Left cardiac atrium (tissue), 4 donors: ENCODE data around the gene RNASE8. TPM values are rescaled to one million over a fixed set of nuclear protein-coding genes. Genes with fewer than 3 reads are reported as not detected.

Experiments used
- ATAC-seq, 2 donors: fragments of 200-7000 bp; cut with Tn5 transposase; one replicate each; pipeline ENCODE4 v1.9.1; 2020; ENCODE audit warnings: mild to moderate bottlenecking in 2 of 2, moderate library complexity in 2 of 2
- DNase-seq: peaks from one replicate; pipeline ENCODE4 v3.0.0-alpha.2; 2020
- intact Hi-C, 2 donors: fragments of 100-400 bp; cut with DNase I; formaldehyde crosslinking; loops; one replicate each; pipeline versions ENCODE4 v1.14.1 to v1.15.1; 2022 to 2023
- total RNA-seq, 2 donors: library from RNA; stranded (reverse); fragmentation: NEBNext Ultra II Directional; extraction: Animal tissue kit (Norgen Biotek cat#: 25700); gene quantifications; one replicate each; pipeline ENCODE4 v1.2.1, GENCODE V29; 2021
- donor health status: DM: no; HTN: yes; CAD: no.
- donor health status: DM: no; HTN: yes; CAD: no; lungs with severe emphysema.
- donor health status: DM: yes; HTN: yes; CAD: no.
- donor health status: Dilated cardiomyopathy.

RNASE8 gene
- total RNA-seq, 2 donors from 2014 or later: not detected

DNA sequence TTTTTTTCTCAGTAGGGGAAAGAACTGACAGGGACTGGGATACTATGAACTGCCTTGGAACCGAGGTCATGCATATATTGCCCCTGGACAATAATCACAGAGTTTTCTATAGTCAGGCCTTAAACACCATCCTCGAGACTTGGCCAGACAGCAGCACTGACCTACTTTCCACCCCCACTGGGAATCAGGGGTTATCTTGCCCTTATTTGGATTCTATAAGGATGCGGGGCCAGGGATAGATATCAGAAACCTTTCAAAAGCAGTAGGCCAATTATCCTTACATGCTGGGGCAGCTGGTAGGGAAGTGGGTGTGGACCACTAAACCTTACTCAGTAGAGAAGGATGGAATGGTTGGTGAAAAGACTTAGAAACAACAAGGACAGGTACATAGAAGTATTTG is 38.8 kb downstream of the RNASE8 start:
- DNase-seq: no peak
- ATAC-seq: no peak
- intact Hi-C loops: no loop called here

DNA sequence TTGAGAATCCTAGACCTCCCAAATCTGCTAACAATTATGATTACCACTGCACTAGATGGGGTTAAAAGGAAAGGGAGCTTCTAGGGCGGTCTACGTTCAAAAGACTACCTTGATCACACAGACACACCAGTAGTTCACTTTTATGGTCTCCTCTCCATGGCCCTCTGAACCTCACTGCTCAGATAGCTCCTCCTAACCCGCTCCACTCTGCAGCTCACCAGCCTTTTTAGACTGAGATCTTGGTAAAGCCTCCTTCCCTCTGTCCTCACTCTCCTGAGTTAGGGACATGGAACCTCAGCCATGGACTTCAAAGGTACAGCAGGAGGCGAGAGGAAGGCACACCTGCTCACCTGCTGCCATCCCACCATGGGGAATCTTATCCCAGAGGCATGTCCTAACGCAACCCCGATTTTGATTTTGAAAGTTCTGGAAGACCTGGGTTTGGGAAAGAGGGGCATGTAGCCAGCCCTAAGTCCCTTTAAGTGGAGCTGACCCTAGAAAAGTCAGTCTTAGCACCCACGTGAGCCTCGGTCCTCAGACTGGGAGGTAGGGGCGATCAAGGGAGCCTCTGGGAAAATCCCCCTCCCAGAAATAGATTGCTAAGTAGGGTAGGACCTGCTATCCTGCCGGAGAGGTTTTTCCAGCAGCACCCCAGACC is 39.5 kb downstream of the RNASE8 start:
- no peak for DNase-seq
- intact Hi-C loops: no loop called here
- no peak for ATAC-seq

DNA sequence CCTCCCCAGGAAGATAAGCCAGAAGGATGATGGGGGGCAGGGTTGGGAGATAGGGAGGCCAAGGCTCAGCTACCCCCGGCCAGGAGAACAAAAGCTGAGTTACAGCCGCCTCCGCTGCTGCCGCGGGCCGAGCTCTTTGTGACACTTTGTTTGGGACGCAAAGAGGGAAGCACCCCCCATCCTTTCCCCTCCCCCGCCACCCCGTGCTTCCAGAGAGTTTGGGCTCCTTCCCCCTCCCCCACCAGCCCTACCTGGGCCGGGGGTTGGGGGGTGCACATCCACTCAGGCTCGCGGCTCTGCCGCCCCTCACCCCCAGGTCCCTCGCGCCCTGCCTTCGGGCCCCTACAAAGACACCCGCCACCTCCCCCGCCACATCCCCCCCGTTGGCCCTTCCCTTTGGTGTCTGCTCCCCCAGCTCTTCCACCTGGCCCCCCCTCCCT is 40.0 kb downstream of the RNASE8 start:
- ATAC-seq (peak in 1 of 2 donors; percentile 20), DNase-seq (no peak)
- intact Hi-C loops: no loop called here

DNA sequence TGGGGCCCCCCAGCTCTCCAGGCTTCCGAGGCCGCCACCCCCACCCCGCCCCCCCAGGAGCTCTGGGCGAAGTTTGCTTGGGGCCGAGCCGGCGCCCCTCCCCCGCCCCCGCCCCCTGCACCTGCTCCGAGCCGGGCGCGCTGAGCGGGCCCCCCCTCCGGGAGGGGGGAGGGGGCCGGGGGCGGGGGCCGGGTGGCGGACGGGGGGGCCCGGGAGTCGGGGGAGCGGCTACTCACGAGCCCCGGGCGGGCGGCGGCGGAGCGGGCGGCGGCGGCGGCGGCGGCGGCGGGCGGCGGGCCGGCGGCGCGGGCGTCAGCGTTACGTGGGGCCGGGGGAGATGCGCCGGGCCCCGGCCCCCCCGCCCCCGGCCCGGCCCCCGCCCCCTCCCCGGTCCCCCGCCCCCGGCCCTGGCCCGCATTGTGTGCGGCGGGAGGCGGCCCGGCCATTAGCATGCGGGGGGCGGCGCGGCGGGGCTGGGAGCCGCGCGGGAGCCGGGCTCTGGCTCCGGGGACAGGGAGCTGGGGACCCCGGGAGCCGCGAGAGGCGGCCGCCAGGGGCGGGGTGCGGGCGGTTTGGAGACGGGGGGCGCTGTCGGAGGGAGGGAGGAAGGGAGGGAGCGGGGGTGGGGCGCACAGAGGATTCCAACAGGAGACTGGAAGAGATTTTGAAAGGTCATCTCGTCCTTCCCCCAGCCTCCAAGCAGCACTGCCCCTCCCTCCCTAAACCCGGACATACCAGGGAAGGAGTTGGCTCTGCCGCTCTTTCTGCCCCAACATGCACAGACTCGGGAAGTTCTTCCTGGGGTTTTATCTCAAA is 40.7 kb downstream of the RNASE8 start, which contains the start of gene ZNF219:
ZNF219 (minus strand) TSS at position 580 of the 816 bp plus-strand sequence. CDS start 5,064 bp downstream, outside the sequence.
- DNase-seq (peak; percentile 75), ATAC-seq (peak; percentile 55 to 57)
- intact Hi-C loops: no loop called here

DNA sequence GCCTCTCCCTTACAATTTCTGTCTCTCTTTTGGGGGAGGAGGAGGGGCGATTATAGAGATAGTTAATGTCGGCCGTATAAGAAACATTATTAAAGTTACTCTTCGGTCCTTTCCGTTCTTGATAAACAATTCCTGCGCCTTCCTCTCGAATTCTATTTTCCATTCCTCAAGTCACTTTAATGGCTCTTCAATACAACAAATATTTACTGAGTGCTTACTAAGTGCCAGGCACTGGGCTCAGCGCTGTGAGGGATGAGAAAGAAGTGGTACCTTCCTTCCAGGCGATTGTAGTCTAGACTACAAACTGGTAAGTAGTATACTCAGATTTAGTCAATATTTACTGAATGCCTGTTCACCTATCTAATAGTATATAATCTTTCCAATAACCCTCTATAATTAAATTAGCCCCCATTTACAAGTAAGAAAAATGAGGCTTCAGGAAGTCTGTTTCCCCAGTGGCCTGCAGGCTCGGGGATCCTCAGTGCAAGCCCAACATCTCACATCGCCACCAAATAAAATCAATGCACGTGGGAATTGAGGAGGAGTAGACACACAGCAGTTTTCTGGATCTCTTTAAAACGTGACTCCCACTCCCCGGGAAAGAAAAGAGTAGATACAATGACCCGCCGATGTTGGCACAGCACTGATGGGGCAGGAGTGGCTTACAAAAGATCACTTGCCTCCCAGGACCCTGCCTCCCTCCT is 41.4 kb downstream of the RNASE8 start:
- ATAC-seq (no peak), DNase-seq (no peak)
- intact Hi-C loops: no loop called here

DNA sequence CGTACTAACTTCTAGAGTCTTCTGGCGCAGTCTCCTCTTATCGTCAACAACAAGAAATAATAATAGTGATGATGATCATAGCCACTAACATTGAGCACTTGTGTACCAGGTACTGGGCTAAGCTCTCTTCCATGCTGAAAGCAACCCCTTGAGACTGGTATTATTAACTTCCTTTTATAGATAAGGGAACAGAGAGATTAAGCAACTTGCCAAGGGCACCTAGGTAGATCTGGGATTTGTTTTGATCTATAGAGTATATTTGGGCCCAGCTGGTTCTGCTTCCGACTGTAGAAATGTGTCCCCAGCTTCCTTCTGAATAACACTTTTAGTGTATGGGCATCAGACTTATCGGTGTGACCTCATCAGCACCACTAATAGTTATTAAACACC is 42.0 kb downstream of the RNASE8 start:
- DNase-seq: no peak
- no peak for ATAC-seq
- intact Hi-C loops: no loop called here

DNA sequence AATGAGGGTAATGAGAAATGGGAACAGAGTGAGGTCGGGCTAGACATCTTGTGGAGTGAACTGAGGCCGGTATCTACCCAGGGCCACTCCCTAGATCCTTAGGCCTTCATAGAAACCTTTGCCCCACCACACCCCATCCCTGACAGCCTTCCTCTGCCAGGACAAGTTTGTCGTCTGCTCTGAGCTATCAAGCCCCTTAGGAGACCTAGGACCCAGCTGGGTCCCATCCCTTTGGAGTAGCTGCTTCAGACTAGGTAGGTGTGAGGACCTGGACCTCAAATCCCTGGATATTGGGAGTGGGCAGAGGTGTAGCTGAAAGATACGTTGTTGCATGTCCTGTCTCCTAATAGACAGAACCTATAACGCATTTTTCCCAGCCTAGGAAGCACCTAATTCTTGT is 43.3 kb downstream of the RNASE8 start, which contains the start of gene TMEM253:
TMEM253 (plus strand) TSS at position 136 of the 400 bp plus-strand sequence. CDS start 278 bp downstream, outside the sequence.
- ATAC-seq (no peak), DNase-seq (no peak)
- intact Hi-C loops: no loop called here

DNA sequence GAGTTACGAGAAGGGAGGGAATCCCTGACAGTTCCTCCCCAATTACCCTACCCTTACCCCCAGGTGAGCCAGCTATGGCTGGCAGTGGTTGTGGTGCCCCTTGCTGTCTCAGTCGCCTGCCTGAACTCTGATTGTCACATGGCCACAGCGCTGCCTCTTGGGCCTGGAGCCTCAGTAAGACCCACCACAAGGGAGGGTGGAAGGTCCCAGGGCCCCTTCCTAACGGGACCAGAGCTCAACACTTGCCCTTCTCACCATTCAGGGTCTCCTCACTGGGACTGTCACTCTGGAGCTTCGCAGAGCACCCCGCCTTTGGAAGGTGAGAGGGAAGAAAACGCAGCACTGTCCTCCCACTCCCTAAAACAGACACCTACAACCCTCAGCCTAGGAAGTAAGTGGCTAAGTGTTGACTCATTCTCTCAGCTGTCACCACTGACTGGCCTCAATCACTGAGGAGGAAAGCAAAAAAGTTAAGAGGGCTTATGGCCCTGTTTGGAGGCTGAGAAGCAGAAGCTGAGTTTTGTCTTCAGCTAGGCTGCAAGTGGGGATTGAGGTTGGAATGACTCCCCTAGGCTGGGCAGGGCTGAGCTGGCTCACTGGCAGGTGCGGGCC is 44.3 kb downstream of the RNASE8 start:
- intact Hi-C loops: no loop called here
- ATAC-seq: no peak

DNA sequence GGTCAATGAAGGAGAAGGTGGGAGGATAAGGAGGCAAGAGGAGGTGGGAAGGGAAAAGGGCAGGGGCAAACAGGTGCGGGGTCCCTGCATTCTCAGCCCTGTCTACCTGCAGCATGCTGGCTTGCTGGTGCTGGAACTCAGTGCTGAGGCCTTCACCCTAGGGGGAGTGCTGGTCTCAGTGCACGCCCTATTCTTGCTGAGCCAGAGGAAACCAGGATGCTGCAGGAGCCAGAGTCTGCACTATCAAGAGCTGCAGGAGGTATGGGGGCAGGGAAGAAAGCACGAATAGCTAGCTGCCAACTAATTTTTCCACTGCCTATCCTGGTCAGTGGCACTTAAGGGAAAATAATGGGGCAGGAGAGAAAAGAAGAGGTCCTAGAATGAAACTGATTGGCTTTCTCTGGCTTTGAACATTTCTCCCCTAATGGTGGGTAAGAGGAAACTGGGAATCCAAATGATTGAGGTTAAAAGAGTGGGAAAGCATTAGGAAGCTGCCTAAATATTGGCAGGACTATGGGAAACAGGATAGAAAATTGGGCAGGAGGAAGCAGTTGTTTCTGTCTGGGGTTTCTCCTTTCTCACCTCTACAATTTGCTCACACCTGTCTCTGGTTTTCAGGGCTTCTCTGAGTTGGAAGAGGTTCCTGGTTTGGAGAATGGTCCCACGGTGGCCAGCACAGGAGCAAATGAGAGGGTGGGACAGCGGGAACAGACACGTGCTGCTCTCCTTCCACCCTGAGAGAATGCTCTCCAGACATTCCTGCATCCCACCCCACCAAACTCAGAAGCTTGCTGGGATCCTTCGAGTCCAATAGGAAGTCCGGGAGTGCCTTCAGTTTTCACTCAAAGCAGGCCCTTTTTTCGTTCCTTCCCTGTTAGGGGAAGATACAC is 45.1 kb downstream of the RNASE8 start:
- DNase-seq: no peak
- intact Hi-C loops: no loop called here
- no peak for ATAC-seq

More for the DNA sequence above, 44.3 kb downstream of the RNASE8 start:
- DNase-seq: no peak

DNA sequence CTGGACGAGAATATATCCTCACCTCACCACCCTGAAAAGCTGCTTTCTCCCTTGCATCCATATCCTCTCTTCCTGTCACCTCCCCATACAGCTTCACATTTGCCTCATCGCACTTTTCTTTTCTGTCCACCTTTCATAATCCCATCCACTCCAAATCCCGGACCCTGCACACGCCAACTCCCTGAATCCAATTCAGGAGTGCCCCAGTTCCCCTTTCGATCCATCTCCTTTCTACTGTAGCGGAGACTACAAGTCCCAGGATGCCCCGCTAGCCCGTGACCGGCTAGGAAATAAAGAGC is 45.7 kb downstream of the RNASE8 start:
- DNase-seq (no peak), ATAC-seq (no peak)
- intact Hi-C loops: no loop called here

DNA sequence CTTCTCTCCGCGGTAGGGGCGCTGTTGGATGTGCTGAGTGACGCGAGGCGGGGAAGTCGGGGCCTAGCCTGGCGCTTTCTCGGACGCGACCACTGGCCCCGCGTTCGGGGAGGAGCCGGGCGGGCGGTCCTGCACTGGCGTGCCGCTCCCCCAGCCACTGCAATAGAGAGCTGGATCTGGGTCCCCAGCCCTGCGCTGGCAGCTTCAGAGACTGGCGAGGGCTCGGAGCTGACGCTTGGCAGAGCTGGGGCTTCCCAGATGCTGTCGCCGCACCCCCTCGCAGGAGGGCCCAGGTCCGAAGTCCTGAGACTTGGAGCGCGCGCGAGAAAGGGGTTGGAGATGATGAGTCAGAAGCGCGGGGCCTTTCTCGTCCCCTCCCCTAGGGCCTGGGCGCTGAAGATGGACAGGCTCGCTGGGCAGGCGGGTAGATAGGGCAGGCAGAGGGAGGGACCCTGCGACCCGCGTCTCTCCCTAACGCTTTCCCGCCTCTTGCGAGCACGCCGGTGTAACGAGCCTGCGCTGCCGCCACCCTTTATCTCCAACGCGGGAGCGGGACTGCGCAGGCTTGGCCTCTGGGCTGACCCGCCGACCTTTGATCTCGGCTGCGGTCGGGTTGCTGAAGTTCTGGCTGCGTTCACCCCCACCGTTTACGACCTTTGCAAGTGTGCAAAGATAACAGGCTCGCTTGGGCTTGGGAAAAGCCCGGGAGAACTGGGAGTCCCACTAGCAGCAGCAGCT is 46.3 kb downstream of the RNASE8 start:
- DNase-seq (peak; percentile 97), ATAC-seq (peak; percentile 93 to 96)
- intact Hi-C loops: loop anchor here in 1 of 2 donors (2.0 kb wide), 1 partner anchor 35 kb away; no protein-coding TSS in a partner anchor

DNA sequence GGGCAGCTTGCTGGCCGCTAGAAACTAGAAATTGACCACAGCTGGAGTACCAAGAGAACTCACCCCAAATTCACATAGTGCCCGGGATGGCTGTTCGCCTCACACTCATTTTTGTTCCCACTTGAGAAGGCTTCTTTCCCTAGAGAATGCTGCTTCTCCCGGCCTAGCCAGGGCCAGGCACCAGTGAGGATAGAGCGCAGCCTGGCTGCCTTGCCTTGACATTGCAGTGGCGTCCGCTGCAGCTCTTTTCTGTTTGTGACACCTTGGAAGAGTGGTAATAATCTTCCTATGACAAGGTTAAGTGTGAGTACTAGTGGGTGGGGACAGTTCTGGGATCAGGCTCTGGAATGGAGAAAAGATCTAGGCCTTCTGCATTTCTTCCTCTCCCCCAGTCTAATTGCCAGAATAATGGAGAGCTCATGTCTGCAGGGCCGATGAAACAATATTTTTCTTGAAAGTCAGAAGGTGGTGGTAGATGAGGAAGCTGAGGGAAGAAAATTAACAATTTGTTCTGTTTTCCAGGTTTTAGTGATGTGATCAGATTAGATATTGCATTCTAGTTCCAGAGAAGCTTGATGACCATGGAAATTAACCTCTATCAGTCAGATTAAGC is 46.9 kb downstream of the RNASE8 start:
- peak; percentile 79 for DNase-seq
- intact Hi-C loops: loop anchor here (2.0 to 5.0 kb wide), 4 partner anchors 36 to 252 kb away; no protein-coding TSS in a partner anchor
- ATAC-seq: peak; percentile 76 to 77

DNA sequence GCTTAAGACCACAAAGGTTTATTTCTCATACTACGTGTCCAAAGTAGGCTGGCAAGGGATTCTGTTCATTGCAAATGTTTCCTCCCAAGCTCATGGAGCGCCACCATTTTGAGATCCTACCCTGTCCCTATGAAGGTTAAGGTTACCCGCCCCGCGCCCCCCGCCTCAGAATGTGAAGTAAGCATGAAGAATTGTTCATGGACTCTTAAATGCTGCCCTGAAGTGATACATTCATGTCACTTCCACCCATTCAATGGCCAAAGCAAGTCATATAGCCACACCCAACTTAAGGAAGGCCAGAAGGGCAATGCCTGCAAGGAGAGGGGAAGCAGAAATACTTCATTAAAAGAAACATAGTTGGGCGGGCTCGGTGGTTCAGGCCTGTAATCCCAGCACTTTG is 47.5 kb downstream of the RNASE8 start:
- DNase-seq (no peak), ATAC-seq (no peak)
- intact Hi-C loops: loop anchor here (2.0 to 5.0 kb wide), 4 partner anchors 36 to 253 kb away; no protein-coding TSS in a partner anchor

DNA sequence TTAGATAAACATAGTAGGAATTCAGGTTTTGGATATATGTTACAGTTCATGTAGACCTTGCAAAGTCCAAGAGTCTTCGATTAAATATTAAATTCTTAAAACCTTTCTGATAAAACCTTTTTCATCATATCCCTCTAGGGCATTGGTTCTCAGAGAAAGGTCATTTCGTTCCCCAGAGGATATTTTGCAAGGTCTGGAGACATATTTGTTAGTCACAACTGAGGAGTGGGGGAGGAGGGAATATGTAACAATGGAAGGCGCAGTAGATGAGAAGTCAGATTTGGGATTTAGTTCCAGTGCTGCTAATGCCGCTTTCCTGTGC is 48.5 kb downstream of the RNASE8 start:
- intact Hi-C loops: loop anchor here in 1 of 2 donors (5.0 kb wide), 3 partner anchors 39 to 254 kb away; no protein-coding TSS in a partner anchor
- DNase-seq: no peak
- ATAC-seq: no peak

DNA sequence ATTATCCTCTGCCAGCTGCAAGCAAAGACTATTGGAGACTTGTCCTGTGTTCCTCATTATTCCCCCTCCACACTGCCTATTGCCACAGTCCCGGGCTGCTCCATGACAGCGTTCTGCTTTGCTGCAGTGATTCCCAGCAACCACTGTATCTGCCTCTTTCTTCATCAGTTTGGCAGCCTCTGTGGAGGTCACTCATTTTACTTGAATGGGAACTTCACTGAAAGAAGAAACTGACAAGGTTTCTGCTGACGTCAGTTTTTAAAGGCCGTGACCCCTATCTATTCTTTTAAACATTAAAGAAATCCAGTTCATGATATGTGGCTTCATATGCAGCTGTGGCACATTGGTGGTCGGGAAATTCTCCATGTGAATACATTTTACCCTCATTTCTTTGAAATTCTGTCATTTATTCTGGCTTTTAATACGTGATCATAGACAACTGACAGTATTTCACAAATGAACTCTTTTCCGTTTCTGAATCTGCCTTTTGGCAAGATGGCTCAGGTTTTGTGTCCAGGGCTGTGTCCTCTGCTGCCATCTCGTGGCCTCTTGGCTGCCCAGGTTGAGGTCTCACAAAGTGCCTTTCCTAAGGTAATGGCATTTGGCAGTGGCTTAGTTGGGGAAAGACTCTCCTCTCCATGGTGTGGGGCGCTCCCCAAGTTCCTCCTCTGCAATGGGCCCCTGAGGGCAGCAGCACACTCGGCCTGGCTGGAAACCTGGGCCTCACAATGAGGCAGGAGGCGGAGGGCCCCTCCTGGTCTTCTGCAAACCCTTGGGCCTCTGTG is 49.1 kb downstream of the RNASE8 start:
- ATAC-seq: peak in 1 of 2 donors; percentile 5
- intact Hi-C loops: loop anchor here in 1 of 2 donors (5.0 kb wide), 3 partner anchors 39 to 254 kb away; no protein-coding TSS in a partner anchor
- peak; percentile 79 for DNase-seq

DNA sequence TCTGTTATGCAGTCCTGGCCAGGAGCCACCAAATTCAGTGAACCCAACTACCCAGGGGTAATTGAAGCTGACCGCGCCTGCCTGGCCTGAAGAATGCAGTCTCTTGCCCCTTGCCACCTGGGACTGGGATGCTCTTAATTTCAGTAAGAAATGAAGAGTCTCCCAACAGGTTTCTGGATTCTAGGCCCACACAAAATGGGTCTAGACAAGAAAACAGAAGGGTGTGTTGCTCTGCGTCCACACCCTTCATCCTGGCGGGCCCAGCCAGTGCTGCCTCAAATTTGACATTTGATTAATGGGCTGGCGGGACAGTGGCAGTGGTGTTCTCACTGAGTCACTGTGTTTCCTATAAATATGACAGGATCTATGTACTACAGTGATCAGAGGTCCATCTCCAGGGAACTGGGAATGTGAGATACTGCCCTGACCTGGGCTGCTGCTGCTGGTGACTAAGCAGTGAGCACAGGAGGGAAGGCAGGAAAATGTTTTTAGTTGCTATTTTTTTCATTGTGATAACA is 49.7 kb downstream of the RNASE8 start:
- ATAC-seq: no peak
- no peak for DNase-seq
- intact Hi-C loops: loop anchor here in 1 of 2 donors (5.0 kb wide), 3 partner anchors 40 to 255 kb away; no protein-coding TSS in a partner anchor
